Measurements from ENCODE around the gene BTNL8.

Gene BTNL8

GRCh38 chr5:180868960-180869359 is 30.0 kb upstream of the BTNL8 start:
- H3K4me3 ChIP-seq (ENCODE audit: low read depth, low read length), result no peak overlapping the region
- peak; percentile 79 for TF ChIP-seq CTCF (IDR thresholded peaks at IDR 0.05; ENCODE audit: borderline replicate concordance, insufficient read depth, low read depth, low read length)

GRCh38 chr5:180869587-180869986 is 29.4 kb upstream of the BTNL8 start:
- no peak for TF ChIP-seq CTCF (IDR thresholded peaks at IDR 0.05; ENCODE audit: borderline replicate concordance, insufficient read depth, low read depth, low read length)
- H3K4me3 ChIP-seq (ENCODE audit: low read depth, low read length), result no peak overlapping the region

GRCh38 chr5:180870276-180871068 is 28.5 kb upstream of the BTNL8 start:
- no peak overlapping the region for H3K4me3 ChIP-seq (ENCODE audit: low read depth, low read length)
- no peak for TF ChIP-seq CTCF (IDR thresholded peaks at IDR 0.05; ENCODE audit: borderline replicate concordance, insufficient read depth, low read depth, low read length)

GRCh38 chr5:180872419-180872818 is 26.5 kb upstream of the BTNL8 start:
- no peak overlapping the region for H3K4me3 ChIP-seq (ENCODE audit: low read depth, low read length)
- no peak for TF ChIP-seq CTCF (IDR thresholded peaks at IDR 0.05; ENCODE audit: borderline replicate concordance, insufficient read depth, low read depth, low read length)

GRCh38 chr5:180873615-180874520 is 25.1 kb upstream of the BTNL8 start:
- no peak for TF ChIP-seq CTCF (IDR thresholded peaks at IDR 0.05; ENCODE audit: borderline replicate concordance, insufficient read depth, low read depth, low read length)
- H3K4me3 ChIP-seq (ENCODE audit: low read depth, low read length), result no peak overlapping the region

- TF ChIP-seq CTCF (IDR thresholded peaks at IDR 0.05; ENCODE audit: borderline replicate concordance, insufficient read depth, low read depth, low read length), result no peak
- no peak overlapping the region for H3K4me3 ChIP-seq (ENCODE audit: low read depth, low read length)
Measured at GRCh38 chr5:180874804-180875582, 24.0 kb upstream of the BTNL8 start.
